Breast epithelium (tissue), 4 donors: ENCODE data around the gene OS9. TPM values are rescaled to one million over a fixed set of nuclear protein-coding genes. Genes with fewer than 3 reads are reported as not detected.
"Not testable (repeated sequence)": the region's sequence is repeated elsewhere in the genome, so short reads cannot be mapped to it uniquely, and the experiment has no call there.

Experiments
- DNase-seq, 2 donors: peaks; one replicate each; pipeline ENCODE4 v3.0.0-alpha.2; 2019; ENCODE audit warnings: low spot score in 2 of 2
- H3K27ac ChIP-seq, 2 donors: fragments of 200-600 bp; sonication (generic) in 1 of 2; one replicate each; pipeline ENCODE4 v1.5.1; 2016 to 2019; ENCODE audit warnings: mild to moderate bottlenecking in 1 of 2
- H3K27me3 ChIP-seq, 2 donors: fragments of 200-600 bp; sonication (generic) in 1 of 2; one replicate each; pipeline versions ENCODE4 v1.5.1 to v1.6.0; 2017 to 2019; ENCODE audit warnings: control low read depth in 1 of 2, mild to moderate bottlenecking in 1 of 2
- H3K36me3 ChIP-seq: fragments of 200-600 bp; one replicate; pipeline ENCODE4 v1.5.1; 2019
- H3K4me1 ChIP-seq, 2 donors: fragments of 200-600 bp; sonication (generic); one replicate each; pipeline ENCODE4 v1.5.1; 2016 to 2019; ENCODE audit warnings: control low read depth in 1 of 2
- H3K4me3 ChIP-seq, 3 donors: fragments of 200-600 bp; sonication (generic); 1 replicate in 2 of 3; 2 replicates in 1 of 3; pipeline ENCODE4 v1.5.1; 2016 to 2019; ENCODE audit warnings: mild to moderate bottlenecking in 3 of 3, moderate library complexity in 2 of 3
- H3K9me3 ChIP-seq, 2 donors: fragments of 200-600 bp; sonication (generic) in 1 of 2; one replicate each; pipeline ENCODE4 v1.5.1; 2016 to 2019; ENCODE audit warnings: control low read depth in 1 of 2
- POLR2A ChIP-seq: fragments of 450-650 bp; IDR thresholded peaks from one replicate; pipeline ENCODE4 v1.6.1; 2016; ENCODE audit warnings: antibody characterized with exemption, mild to moderate bottlenecking, moderate library complexity
- POLR2AphosphoS5 ChIP-seq, 3 donors: sonication (generic); formaldehyde crosslinking; IDR thresholded peaks; one replicate each; pipeline ENCODE4 v1.6.1; 2017; ENCODE audit warnings: antibody characterized with exemption in 3 of 3
- intact Hi-C: fragments of 100-400 bp; cut with DNase I; formaldehyde crosslinking; loops from one replicate; pipeline ENCODE4 v1.15.1; 2023; ENCODE audit warnings: low total_unique reads
- total RNA-seq, 3 donors: library from RNA; depleted of rRNA; stranded (reverse); fragments of >200 nt; gene quantifications; one replicate each; pipeline ENCODE4 v1.1.0, GENCODE V29; 2016
- TF ChIP-seq, protein P1 (sequence below), 3 donors: fragments of 450-650 bp; IDR thresholded peaks; one replicate each; pipeline ENCODE4 v1.5.1; 2016 to 2017; ENCODE audit warnings: antibody characterized with exemption in 3 of 3, mild to moderate bottlenecking in 3 of 3, moderate library complexity in 3 of 3

The OS9 gene
- total RNA-seq = 100 to 1,000 TPM; 184 to 431 (median 213) TPM

DNA sequence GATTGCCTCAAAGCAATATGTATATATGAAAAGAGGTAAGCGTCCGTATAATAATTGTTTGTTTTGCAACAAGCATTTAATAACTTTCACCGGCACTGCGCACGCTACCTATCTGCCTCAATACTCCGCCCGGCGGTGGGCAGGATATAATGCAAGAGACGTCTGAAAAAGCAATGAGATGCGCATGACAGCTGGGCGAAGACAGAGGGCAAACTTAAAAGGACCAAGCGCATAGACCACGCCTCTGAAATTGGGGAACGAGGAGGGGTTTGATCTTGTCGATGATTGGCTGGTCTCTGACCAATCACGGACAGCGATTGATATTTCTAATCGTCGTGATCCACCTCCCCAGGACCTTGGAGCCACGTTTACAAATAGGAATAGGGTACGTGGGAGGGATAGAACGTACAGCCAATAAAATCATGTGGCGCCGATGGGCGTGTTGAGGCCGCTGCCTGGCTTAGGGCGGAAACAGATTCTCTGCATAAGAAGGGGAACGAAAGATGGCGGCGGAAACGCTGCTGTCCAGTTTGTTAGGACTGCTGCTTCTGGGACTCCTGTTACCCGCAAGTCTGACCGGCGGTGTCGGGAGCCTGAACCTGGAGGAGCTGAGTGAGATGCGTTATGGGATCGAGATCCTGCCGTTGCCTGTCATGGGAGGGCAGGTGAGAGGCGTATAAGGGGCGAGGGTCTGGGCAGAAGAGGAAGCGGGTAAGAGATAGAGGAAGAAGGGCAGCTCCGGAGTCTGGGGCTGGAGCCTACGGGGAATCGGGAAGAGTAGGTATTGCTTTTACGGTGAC lies at the start of gene OS9:
Gene OS9 (plus strand): TSS at position 474 of the 800 bp plus-strand sequence. CDS start 30 bp downstream, at position 504.
- Histone ChIP-seq H3K36me3 (no peaks in the 10 kb centered on the region), H3K4me1 (no peaks in the 10 kb centered on the region), H3K27ac (peak within 1 kb of the TSS; percentile 81 to 84), H3K4me3 (peak within 1 kb of the TSS; percentile 89 to 94 (median 92)), H3K27me3 (no peaks in the 10 kb centered on the region), H3K9me3 (no peaks in the 10 kb centered on the region)
- intact Hi-C loops = no loop called here
- TF ChIP-seq, protein P1, sequence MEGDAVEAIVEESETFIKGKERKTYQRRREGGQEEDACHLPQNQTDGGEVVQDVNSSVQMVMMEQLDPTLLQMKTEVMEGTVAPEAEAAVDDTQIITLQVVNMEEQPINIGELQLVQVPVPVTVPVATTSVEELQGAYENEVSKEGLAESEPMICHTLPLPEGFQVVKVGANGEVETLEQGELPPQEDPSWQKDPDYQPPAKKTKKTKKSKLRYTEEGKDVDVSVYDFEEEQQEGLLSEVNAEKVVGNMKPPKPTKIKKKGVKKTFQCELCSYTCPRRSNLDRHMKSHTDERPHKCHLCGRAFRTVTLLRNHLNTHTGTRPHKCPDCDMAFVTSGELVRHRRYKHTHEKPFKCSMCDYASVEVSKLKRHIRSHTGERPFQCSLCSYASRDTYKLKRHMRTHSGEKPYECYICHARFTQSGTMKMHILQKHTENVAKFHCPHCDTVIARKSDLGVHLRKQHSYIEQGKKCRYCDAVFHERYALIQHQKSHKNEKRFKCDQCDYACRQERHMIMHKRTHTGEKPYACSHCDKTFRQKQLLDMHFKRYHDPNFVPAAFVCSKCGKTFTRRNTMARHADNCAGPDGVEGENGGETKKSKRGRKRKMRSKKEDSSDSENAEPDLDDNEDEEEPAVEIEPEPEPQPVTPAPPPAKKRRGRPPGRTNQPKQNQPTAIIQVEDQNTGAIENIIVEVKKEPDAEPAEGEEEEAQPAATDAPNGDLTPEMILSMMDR (IDR thresholded peaks at IDR 0.05) = peak; percentile 71 to 93 (median 78)
- TF ChIP-seq POLR2A (peak; percentile 74), POLR2AphosphoS5 (IDR thresholded peaks at IDR 0.05) (peak; percentile 71 to 84 (median 79))
- DNase-seq = peak; percentile 95 to 99

DNA sequence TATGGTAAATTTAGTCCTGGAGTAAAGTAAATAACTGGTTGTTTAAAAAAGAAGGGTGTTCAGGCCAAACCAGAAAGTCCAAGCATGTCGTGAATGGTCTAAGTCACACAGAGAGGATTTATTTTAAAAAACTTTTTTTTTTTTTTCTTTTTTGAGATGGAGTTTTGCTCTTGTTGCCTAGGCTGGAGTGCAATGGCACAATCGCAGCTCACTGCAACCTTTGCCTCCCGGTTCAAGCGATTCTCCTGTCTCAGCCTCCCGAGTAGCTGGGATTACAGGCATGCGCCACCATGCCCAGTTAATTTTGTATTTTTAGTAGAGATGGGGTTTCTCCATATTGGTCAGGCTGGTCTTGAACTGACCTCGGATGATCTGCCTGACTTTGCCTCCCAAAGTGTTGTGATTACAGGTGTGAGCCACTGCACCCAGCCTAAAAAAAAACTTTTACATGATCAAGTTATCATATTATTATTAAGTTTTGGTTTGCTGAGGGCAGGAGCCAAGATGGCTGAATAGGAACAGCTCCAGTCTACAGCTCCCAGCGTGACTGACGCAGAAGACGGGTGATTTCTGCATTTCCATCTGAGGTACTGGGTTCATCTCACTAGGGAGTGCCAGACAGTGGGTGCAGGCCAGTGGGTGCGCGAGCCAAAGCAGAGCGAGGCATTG lies 47.8 kb upstream of the OS9 start:
- H3K4me3 ChIP-seq, H3K27ac ChIP-seq, intact Hi-C loops, H3K9me3 ChIP-seq, H3K27me3 ChIP-seq, H3K4me1 ChIP-seq, H3K36me3 ChIP-seq, DNase-seq: not testable (repeated sequence)

DNA sequence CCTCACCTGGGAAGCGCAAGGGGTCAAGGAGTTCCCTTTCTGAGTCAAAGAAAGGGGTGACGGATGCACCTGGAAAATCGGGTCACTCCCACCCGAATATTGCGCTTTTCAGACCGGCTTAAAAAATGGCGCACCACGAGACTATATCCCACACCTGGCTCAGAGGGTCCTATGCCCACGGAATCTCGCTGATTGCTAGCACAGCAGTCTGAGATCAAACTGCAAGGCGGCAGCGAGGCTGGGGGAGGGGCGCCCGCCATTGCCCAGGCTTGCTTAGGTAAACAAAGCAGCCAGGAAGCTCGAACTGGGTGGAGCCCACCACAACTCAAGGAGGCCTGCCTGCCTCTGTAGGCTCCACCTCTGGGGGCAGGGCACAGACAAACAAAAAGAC lies 47.3 kb upstream of the OS9 start:
- intact Hi-C loops, H3K27me3 ChIP-seq, DNase-seq, H3K9me3 ChIP-seq, H3K4me1 ChIP-seq, H3K4me3 ChIP-seq, H3K27ac ChIP-seq, H3K36me3 ChIP-seq: not testable (repeated sequence)

DNA sequence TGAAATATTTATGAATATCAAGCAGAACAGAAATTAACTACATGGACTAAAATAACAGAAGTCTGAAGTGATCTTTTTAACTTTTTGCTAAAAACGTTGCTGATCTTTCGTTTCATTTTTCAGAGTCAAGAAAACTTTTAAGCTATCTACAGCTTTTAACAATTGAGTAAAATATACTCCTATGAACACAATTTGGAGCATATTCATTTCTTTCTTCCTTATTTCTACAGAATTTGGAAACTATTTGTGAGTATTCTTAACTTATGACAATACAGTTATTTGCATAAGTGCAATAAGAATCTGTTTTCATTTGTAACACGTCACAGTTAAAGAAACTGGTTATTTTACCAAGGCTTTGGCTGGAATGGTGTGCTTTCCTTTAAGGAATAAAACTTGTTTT lies 39.9 kb upstream of the OS9 start:
- H3K36me3 ChIP-seq = no peaks in the 10 kb centered on the region
- H3K4me3 ChIP-seq = no peak overlapping the region
- DNase-seq = no peak
- no peak overlapping the region for H3K27ac ChIP-seq
- no peaks in the 10 kb centered on the region for H3K4me1 ChIP-seq
- TF ChIP-seq, protein P1 (IDR thresholded peaks at IDR 0.05) = no peak
- TF ChIP-seq POLR2AphosphoS5 (IDR thresholded peaks at IDR 0.05) (no peak), POLR2A (no peak)
- intact Hi-C loops = no loop called here
- H3K9me3 ChIP-seq = no peaks in the 10 kb centered on the region
- H3K27me3 ChIP-seq = no peaks in the 10 kb centered on the region

DNA sequence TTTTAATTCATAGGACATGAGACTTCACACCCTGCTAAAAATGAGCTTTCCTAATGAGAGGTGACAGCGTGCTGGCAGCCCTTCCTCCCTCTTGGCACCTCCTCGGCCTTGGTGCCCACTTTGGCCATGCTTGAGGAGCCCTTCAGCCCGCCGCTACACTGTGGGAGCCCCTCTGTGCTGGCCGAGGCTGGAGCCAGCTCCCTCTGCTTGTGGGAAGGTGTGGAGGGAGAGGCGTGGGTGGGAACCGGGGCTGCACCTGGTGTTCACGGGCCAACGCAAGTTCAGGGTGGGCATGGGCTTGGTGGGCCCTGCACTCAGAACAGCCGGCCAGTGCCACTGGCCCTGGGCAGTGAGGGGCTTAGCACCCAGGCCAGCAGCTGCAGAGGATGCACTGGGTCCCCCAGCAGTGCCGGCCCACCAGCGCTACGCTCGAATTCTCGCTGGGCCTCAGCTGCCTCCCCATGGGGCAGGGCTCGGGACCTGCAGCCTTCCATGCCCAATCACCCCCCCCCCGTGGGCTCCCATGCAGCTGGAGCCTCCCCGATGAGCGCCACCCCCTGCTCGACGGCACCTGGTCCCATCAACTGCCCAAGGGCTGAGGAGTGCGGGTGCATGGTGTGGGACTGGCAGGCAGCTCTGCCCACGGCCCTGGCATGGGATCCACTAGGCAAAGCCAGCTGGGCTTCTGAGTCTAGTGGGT lies 38.2 kb upstream of the OS9 start:
- H3K9me3 ChIP-seq = no peaks in the 10 kb centered on the region
- H3K4me1 ChIP-seq = no peaks in the 10 kb centered on the region
- no peak for DNase-seq
- H3K27ac ChIP-seq = no peak overlapping the region
- no peak for TF ChIP-seq POLR2AphosphoS5 (IDR thresholded peaks at IDR 0.05)
- TF ChIP-seq, protein P1 (IDR thresholded peaks at IDR 0.05) = no peak
- TF ChIP-seq POLR2A = no peak
- intact Hi-C loops = no loop called here
- H3K36me3 ChIP-seq = no peaks in the 10 kb centered on the region
- no peak overlapping the region for H3K4me3 ChIP-seq
- H3K27me3 ChIP-seq = no peaks in the 10 kb centered on the region

- H3K27ac ChIP-seq, DNase-seq, H3K27me3 ChIP-seq, intact Hi-C loops, H3K4me3 ChIP-seq, H3K36me3 ChIP-seq, H3K4me1 ChIP-seq, H3K9me3 ChIP-seq: not testable (repeated sequence)
Observed at GRCh38 chr12:57656408-57656807, 37.5 kb upstream of the OS9 start.
